Body of pancreas (tissue), 4 donors: ENCODE measurements around the gene BATF2. TPM values are rescaled to one million over a fixed set of nuclear protein-coding genes. Genes with fewer than 3 reads are reported as not detected.

ENCODE experiments used
- ATAC-seq: fragments of 150-250 bp; one replicate; pipeline ENCODE4 v1.9.1; 2016
- DNase-seq, 4 donors: peaks; one replicate each; pipeline ENCODE4 v3.0.0-alpha.2; 2019
- H3K27ac ChIP-seq, 4 donors: fragments of 200-600 bp; sonication (generic); 1 replicate in 3 of 4; 2 replicates in 1 of 4; pipeline versions ENCODE4 v1.5.1 to v1.6.1; 2016 to 2019; ENCODE audit warnings: mild to moderate bottlenecking in 1 of 4, mixed read lengths in 1 of 4, moderate library complexity in 1 of 4
- H3K27me3 ChIP-seq, 2 donors: fragments of 200-600 bp; sonication (generic); one replicate each; pipeline ENCODE4 v1.6.0; 2016; ENCODE audit warnings: mild to moderate bottlenecking in 1 of 2
- H3K36me3 ChIP-seq, 2 donors: fragments of 200-600 bp; sonication (generic); replicated peaks in 1 of 2; 2 replicates each; pipeline ENCODE4 v1.5.1; 2016; ENCODE audit warnings: low read depth in 2 of 2; ENCODE audit not compliant: insufficient read depth in 1 of 2
- H3K4me1 ChIP-seq: fragments of 200-600 bp; sonication (generic); one replicate; pipeline ENCODE4 v1.6.0; 2016
- H3K4me3 ChIP-seq, 2 donors: fragments of 200-600 bp; sonication (generic); 1 replicate in 1 of 2; 2 replicates in 1 of 2; pipeline ENCODE4 v1.5.1; 2016 to 2019
- H3K9me3 ChIP-seq, 3 donors: fragments of 200-600 bp; sonication (generic); 1 replicate in 2 of 3; 2 replicates in 1 of 3; pipeline ENCODE4 v1.5.1; 2016
- CTCF ChIP-seq, 7 experiments: fragments of 450-650 bp in 4 of 7; fragments of 200-600 bp in 3 of 7; sonication (generic) in 3 of 7; IDR thresholded peaks; one replicate each; pipeline ENCODE4 v1.5.1; 2016 to 2019; ENCODE audit warnings: antibody characterized with exemption in 7 of 7
- POLR2A ChIP-seq, 3 donors: fragments of 450-650 bp; IDR thresholded peaks; one replicate each; pipeline ENCODE4 v1.6.1; 2016; ENCODE audit warnings: antibody characterized with exemption in 3 of 3, mild to moderate bottlenecking in 2 of 3
- WGBS, 2 donors: methylation state at CpG; one replicate each; pipeline ENCODE4 v1.1.5; 2017; 5-methylcytosine and 5-hydroxymethylcytosine counted together
- intact Hi-C: fragments of 100-400 bp; cut with DNase I; formaldehyde crosslinking; loops from one replicate; pipeline ENCODE4 v1.15.1; 2023
- total RNA-seq, 2 donors: library from RNA; depleted of rRNA; stranded (reverse); fragments of >200 nt; gene quantifications; one replicate each; pipeline ENCODE4 v1.1.0, GENCODE V29; 2016

Gene BATF2
- total RNA-seq, 2 donors from 2014 or later: 2.3 to 20.8 TPM

GRCh38 chr11:65035579-65035978, 38.8 kb upstream of the BATF2 start:
- 79 to 85% methylated on average over 9 to 10 of the region's 11 CpGs for WGBS, 2 donors
- H3K4me1 ChIP-seq: peaks cover 11% of the 10 kb centered on the region
- H3K4me3 ChIP-seq: no peak overlapping the region
- no peaks in the 10 kb centered on the region for H3K9me3 ChIP-seq
- intact Hi-C loops: no loop called here
- H3K27ac ChIP-seq: no peak overlapping the region
- peaks cover 4 to 6% of the 10 kb centered on the region in 2 donors for H3K36me3 ChIP-seq
- H3K27me3 ChIP-seq: no peaks in the 10 kb centered on the region
- ATAC-seq (no peak), DNase-seq (no peak)
- no peak for TF ChIP-seq CTCF (IDR thresholded peaks at IDR 0.05)
- no peak for TF ChIP-seq POLR2A (IDR thresholded peaks at IDR 0.05)

- ATAC-seq: no peak
- no peaks in the 10 kb centered on the region for H3K27me3 ChIP-seq
- peaks cover 4 to 6% of the 10 kb centered on the region in 2 donors for H3K36me3 ChIP-seq
- DNase-seq: no peak
- no peak overlapping the region for H3K4me3 ChIP-seq
- intact Hi-C loops: no loop called here
- 60 to 78% methylated on average over 2 of the region's 2 CpGs for WGBS, 2 donors
- TF ChIP-seq CTCF (IDR thresholded peaks at IDR 0.05): no peak
- no peak for TF ChIP-seq POLR2A (IDR thresholded peaks at IDR 0.05)
- peaks cover 4% of the 10 kb centered on the region for H3K4me1 ChIP-seq
- no peaks in the 10 kb centered on the region for H3K9me3 ChIP-seq
- H3K27ac ChIP-seq: no peak overlapping the region
Observed at GRCh38 chr11:65034423-65034822, 37.7 kb upstream of the BATF2 start.

- Histone ChIP-seq H3K9me3 (no peaks in the 10 kb centered on the region), H3K36me3 (peaks cover 4 to 6% of the 10 kb centered on the region in 2 donors), H3K4me3 (no peak overlapping the region), H3K27ac (no peak overlapping the region), H3K27me3 (no peaks in the 10 kb centered on the region), H3K4me1 (peaks cover 15% of the 10 kb centered on the region)
- intact Hi-C loops: no loop called here
- DNase-seq (no peak), ATAC-seq (no peak)
- no peak for TF ChIP-seq CTCF (IDR thresholded peaks at IDR 0.05)
- no peak for TF ChIP-seq POLR2A (IDR thresholded peaks at IDR 0.05)
- WGBS, 2 donors: 80 to 86% methylated on average over 11 to 13 of the region's 13 CpGs
Observed at GRCh38 chr11:65032216-65032615, 35.4 kb upstream of the BATF2 start.

GRCh38 chr11:65027213-65028067, 30.7 kb upstream of the BATF2 start, which contains the start of gene SNX15:
Gene SNX15 (plus strand): TSS chr11:65027439. CDS start chr11:65027538, 99 bp downstream.
- Histone ChIP-seq H3K27me3 (no peaks in the 10 kb centered on the region), H3K4me3 (peak within 1 kb of the TSS; percentile 21 to 45), H3K4me1 (peaks cover 16% of the 10 kb centered on the region), H3K27ac (peak within 1 kb of the TSS; percentile 84 to 93 (median 90)), H3K36me3 (no peaks in the 10 kb centered on the region), H3K9me3 (no peaks in the 10 kb centered on the region)
- peak; percentile 91 to 94 (median 93) for DNase-seq
- peak; percentile 42 to 89 (median 87) for TF ChIP-seq POLR2A (IDR thresholded peaks at IDR 0.05)
- peak; percentile 62 to 88 (median 80) for TF ChIP-seq CTCF (IDR thresholded peaks at IDR 0.05)
- WGBS, 2 donors: 0 to 2% methylated on average over 33 to 49 of the region's 51 CpGs
- ATAC-seq: peak; percentile 97
- intact Hi-C loops: no loop called here
